ENCODE measurements around the gene UBASH3B. TPM values are rescaled to one million over a fixed set of nuclear protein-coding genes. Genes with fewer than 3 reads are reported as not detected.
A peak's percentile ranks its signal among the peaks of the same experiment; 100 is the strongest.

Gene UBASH3B
- total and polyA plus RNA-seq, 8 donors: 0.58 to 60.5 (median 3.1) TPM

- no peaks in the 10 kb centered on the region for H3K9me3 ChIP-seq
- intact Hi-C loops (cut with DNase I; ENCODE audit: low total_unique reads): no loop called here
- no peak overlapping the region for H3K27ac ChIP-seq
- H3K4me1 ChIP-seq: peaks cover 0 to 24% (median 15%) of the 10 kb centered on the region in 4 donors
- WGBS, 5 donors: 71 to 75% (median 72%) methylated on average over 6 of the region's 6 CpGs
- no peak for DNase-seq
- TF ChIP-seq POLR2A (IDR thresholded peaks at IDR 0.05): no peak
- TF ChIP-seq POLR2AphosphoS5 (IDR thresholded peaks at IDR 0.05): no peak
- no peak for TF ChIP-seq CTCF (IDR thresholded peaks at IDR 0.05)
- no peak for TF ChIP-seq EP300 (IDR thresholded peaks at IDR 0.05)
- H3K36me3 ChIP-seq: no peaks in the 10 kb centered on the region
- H3K27me3 ChIP-seq: no peaks in the 10 kb centered on the region
- no peak overlapping the region for H3K4me3 ChIP-seq
Measured at GRCh38 chr11:122724520-122724919, 69.0 kb downstream of the UBASH3B start.

- Histone ChIP-seq H3K36me3 (no peaks in the 10 kb centered on the region), H3K27ac (no peak overlapping the region), H3K4me1 (peaks cover 0 to 24% (median 15%) of the 10 kb centered on the region in 4 donors), H3K4me3 (no peak overlapping the region), H3K9me3 (no peaks in the 10 kb centered on the region), H3K27me3 (no peaks in the 10 kb centered on the region)
- DNase-seq: no peak
- WGBS, 5 donors: 93 to 97% (median 96%) methylated on average over 9 of the region's 9 CpGs
- intact Hi-C loops (cut with DNase I; ENCODE audit: low total_unique reads): no loop called here
- no peak for TF ChIP-seq POLR2A (IDR thresholded peaks at IDR 0.05)
- no peak for TF ChIP-seq EP300 (IDR thresholded peaks at IDR 0.05)
- no peak for TF ChIP-seq POLR2AphosphoS5 (IDR thresholded peaks at IDR 0.05)
- TF ChIP-seq CTCF (IDR thresholded peaks at IDR 0.05): no peak
Measured at GRCh38 chr11:122726028-122726427, 70.5 kb downstream of the UBASH3B start.

GRCh38 chr11:122727101-122727929 lies 71.8 kb downstream of the UBASH3B start:
- intact Hi-C loops (cut with DNase I; ENCODE audit: low total_unique reads): no loop called here
- TF ChIP-seq POLR2A (IDR thresholded peaks at IDR 0.05) (no peak), EP300 (IDR thresholded peaks at IDR 0.05) (no peak), CTCF (IDR thresholded peaks at IDR 0.05) (no peak), POLR2AphosphoS5 (IDR thresholded peaks at IDR 0.05) (no peak)
- peak in 1 of 2 donors; percentile 36 for DNase-seq
- peak overlapping the region; percentile 14 to 77 (median 50) for H3K27ac ChIP-seq
- H3K36me3 ChIP-seq: no peaks in the 10 kb centered on the region
- H3K4me3 ChIP-seq: peak overlapping the region in 2 of 4 donors; percentile 5 to 8
- peaks cover 0 to 16% (median 13%) of the 10 kb centered on the region in 4 donors for H3K4me1 ChIP-seq
- H3K9me3 ChIP-seq: no peaks in the 10 kb centered on the region
- 54 to 63% (median 61%) methylated on average over 21 of the region's 21 CpGs for WGBS, 5 donors
- H3K27me3 ChIP-seq: no peaks in the 10 kb centered on the region

GRCh38 chr11:122728561-122728960 lies 73.0 kb downstream of the UBASH3B start:
- H3K4me3 ChIP-seq: no peak overlapping the region
- intact Hi-C loops (cut with DNase I; ENCODE audit: low total_unique reads): no loop called here
- whole genome bisulfite sequencing, 5 donors: 68 to 97% (median 92%) methylated on average over 2 of the region's 2 CpGs

More at GRCh38 chr11:122728561-122728960, 73.0 kb downstream of the UBASH3B start:
- peaks cover 0 to 16% (median 11%) of the 10 kb centered on the region in 4 donors for H3K4me1 ChIP-seq
- no peak overlapping the region for H3K27ac ChIP-seq
- DNase-seq: no peak
- H3K36me3 ChIP-seq: no peaks in the 10 kb centered on the region
- no peaks in the 10 kb centered on the region for H3K27me3 ChIP-seq
- H3K9me3 ChIP-seq: no peaks in the 10 kb centered on the region
- TF ChIP-seq POLR2AphosphoS5 (IDR thresholded peaks at IDR 0.05) (no peak), EP300 (IDR thresholded peaks at IDR 0.05) (no peak), POLR2A (IDR thresholded peaks at IDR 0.05) (no peak), CTCF (IDR thresholded peaks at IDR 0.05) (no peak)
